Activated gamma-delta T cell (primary cell): ENCODE data around the gene CTAG1B.
"Not testable (repeated sequence)": the region's sequence is repeated elsewhere in the genome, so short reads cannot be mapped to it uniquely, and the experiment has no call there.

Experiments
- DNase-seq: peaks from one replicate; lab custom pipeline; 2025; lab: John Stamatoyannopoulos, UW

Gene CTAG1B

GRCh38 chrX:154584585-154585183 lies 34.4 kb downstream of the CTAG1B start, which contains the start of gene CTAG1A:
TSS of gene CTAG1A (plus strand) at chrX:154585133. CDS start at chrX:154585207, 74 bp downstream.
- not testable (repeated sequence) for DNase-seq

- DNase-seq = not testable (repeated sequence)
Observed at GRCh38 chrX:154582994-154583393, 36.1 kb downstream of the CTAG1B start.

- DNase-seq = not testable (repeated sequence)
Observed at GRCh38 chrX:154575076-154575475, 44.0 kb downstream of the CTAG1B start.

DNA sequence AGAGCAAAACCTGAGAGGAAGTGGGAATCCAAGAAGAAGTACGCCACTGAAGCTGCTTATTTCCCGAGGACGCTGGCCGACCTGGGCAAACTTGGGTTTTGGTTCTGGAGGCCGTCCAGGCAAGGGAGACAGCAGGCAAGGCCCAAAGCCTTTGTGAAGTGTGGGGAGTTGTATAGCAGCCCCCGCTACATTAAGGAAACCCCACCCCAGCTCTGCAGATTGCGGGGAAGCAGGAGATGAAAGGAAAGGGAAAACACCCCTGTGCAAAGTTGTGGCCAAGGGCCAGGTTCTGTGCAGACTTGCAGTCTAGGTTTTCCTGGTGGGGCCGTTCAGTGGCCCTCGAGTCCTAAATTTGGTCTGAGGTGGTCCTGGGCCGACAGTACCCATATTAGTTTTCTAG lies 46.0 kb downstream of the CTAG1B start:
- DNase-seq = not testable (repeated sequence)

DNA sequence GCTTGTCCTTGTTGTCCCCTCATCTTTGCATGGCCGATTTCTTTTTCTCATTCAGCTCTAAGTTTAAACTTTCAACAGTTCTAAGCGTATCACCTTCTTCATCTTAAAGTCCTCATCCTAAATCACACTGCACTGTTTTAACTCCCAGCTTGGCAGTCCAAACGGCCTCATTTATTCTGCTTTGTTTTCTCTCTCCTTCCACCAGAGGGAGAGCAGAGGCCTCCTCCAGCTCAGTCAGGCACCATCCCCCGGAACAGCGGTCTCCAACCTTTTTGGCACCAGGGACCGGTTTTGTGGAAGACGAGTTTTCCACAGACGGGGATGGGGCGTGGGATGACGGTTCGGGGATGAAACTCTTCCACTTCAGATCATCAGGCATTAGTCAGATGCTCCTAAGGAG lies 48.7 kb downstream of the CTAG1B start:
- DNase-seq = not testable (repeated sequence)
